SK-N-SH (cell line): ENCODE results near the gene KCNH4. TPM values are rescaled to one million over a fixed set of nuclear protein-coding genes. Genes with fewer than 3 reads are reported as not detected.

ENCODE experiments used
- CTCF ChIA-PET: fragments of 300-600, 350-600 bp; formaldehyde crosslinking; extraction: SDS; loops from one replicate; lab custom pipeline; 2021; lab: Yijun Ruan, JAX
- POLR2A ChIA-PET: fragments of 350-600 bp; sonication (Branson Sonifier 250); formaldehyde crosslinking; extraction: SDS; loops from one replicate; lab custom pipeline; 2020; ENCODE audit warnings: antibody characterized with exemption, inconsistent platforms; lab: Yijun Ruan, JAX
- DNase-seq: peaks from one replicate; pipeline ENCODE4 v3.0.0; 2012
- H2AFZ ChIP-seq: fragments of 200-600 bp; sonication (generic); 2 replicates; pipeline ENCODE4 v1.8.1; 2016; ENCODE audit warnings: antibody characterized with exemption, mild to moderate bottlenecking, low read depth
- H3F3A ChIP-seq: fragments of 200-600 bp; sonication (generic); replicated peaks from 2 replicates; pipeline ENCODE3; 2016; ENCODE audit warnings: antibody characterized with exemption, mild to moderate bottlenecking; ENCODE audit not compliant: insufficient read depth
- H3K27ac ChIP-seq, 2 experiments: fragments of 200-500 bp in 1 of 2; fragments of 200-600 bp in 1 of 2; sonication (Bioruptor generic) in 1 of 2; sonication (generic), shearing (Covaris generic) in 1 of 2; 2 replicates each; pipeline versions ENCODE4 v1.5.1 to v1.6.1; 2014 to 2016; ENCODE audit warnings: low read depth in 2 of 2, inconsistent platforms in 1 of 2, low read length in 1 of 2, mild to moderate bottlenecking in 1 of 2, mixed read lengths in 1 of 2
- H3K27me3 ChIP-seq: fragments of 200-600 bp; sonication (generic), shearing (Covaris generic); 2 replicates; pipeline ENCODE4 v1.6.1; 2016; ENCODE audit warnings: mixed run types; ENCODE audit not compliant: insufficient read depth
- H3K36me3 ChIP-seq, 2 experiments: fragments of 200-500 bp in 1 of 2; fragments of 200-600 bp in 1 of 2; sonication (Bioruptor generic) in 1 of 2; sonication (generic) in 1 of 2; replicated peaks in 1 of 2; 2 replicates each; pipeline versions ENCODE3 to v1.5.1; 2014 to 2016; ENCODE audit warnings: low read length in 1 of 2, mild to moderate bottlenecking in 1 of 2; ENCODE audit not compliant: insufficient read depth in 2 of 2, control insufficient read depth in 1 of 2
- H3K4me1 ChIP-seq, 2 experiments: fragments of 200-500 bp in 1 of 2; fragments of 200-600 bp in 1 of 2; sonication (Bioruptor generic) in 1 of 2; sonication (generic), shearing (Covaris generic) in 1 of 2; 2 replicates each; pipeline versions ENCODE4 v1.5.1 to v1.6.1; 2014 to 2016; ENCODE audit warnings: low read depth in 1 of 2, low read length in 1 of 2, mixed run types in 1 of 2; ENCODE audit not compliant: insufficient read depth in 2 of 2, control insufficient read depth in 1 of 2
- H3K4me2 ChIP-seq: fragments of 200-600 bp; sonication (generic), shearing (Covaris generic); 2 replicates; pipeline ENCODE4 v1.6.1; 2017; ENCODE audit warnings: mixed run types
- H3K4me3 ChIP-seq, 2 experiments: fragments of 200-500 bp in 1 of 2; fragments of 200-600 bp in 1 of 2; sonication (Bioruptor generic) in 1 of 2; sonication (generic), shearing (Covaris generic) in 1 of 2; 2 replicates each; pipeline versions ENCODE4 v1.5.1 to v1.8.1; 2014 to 2016; ENCODE audit warnings: low read depth in 2 of 2, inconsistent platforms in 1 of 2, low read length in 1 of 2, mild to moderate bottlenecking in 1 of 2, mixed read lengths in 1 of 2, moderate library complexity in 1 of 2
- H3K79me2 ChIP-seq: fragments of 200-600 bp; sonication (generic); 2 replicates; pipeline ENCODE4 v1.8.1; 2017; ENCODE audit warnings: mild to moderate bottlenecking; ENCODE audit not compliant: insufficient read depth
- H3K9ac ChIP-seq: fragments of 200-600 bp; sonication (generic); 2 replicates; pipeline ENCODE4 v1.6.1; 2017; ENCODE audit warnings: mixed run types
- H3K9me2 ChIP-seq: fragments of 200-600 bp; sonication (generic); 2 replicates; pipeline ENCODE4 v1.6.1; 2017; ENCODE audit warnings: mixed run types
- H3K9me3 ChIP-seq: fragments of 200-600 bp; sonication (generic); 2 replicates; pipeline ENCODE4 v1.6.1; 2017; ENCODE audit warnings: mixed run types, mild to moderate bottlenecking, moderate library complexity
- H4K20me1 ChIP-seq: fragments of 200-600 bp; sonication (generic); 2 replicates; pipeline ENCODE4 v1.6.1; 2017; ENCODE audit warnings: mild to moderate bottlenecking, mixed run types; ENCODE audit not compliant: insufficient read depth
- GABPA ChIP-seq: IDR thresholded peaks from 2 replicates; pipeline ENCODE4 v1.4.0; 2012; ENCODE audit warnings: low read depth, mild to moderate bottlenecking
- IRF3 ChIP-seq: fragments of 150-350 bp; IDR thresholded peaks from 2 replicates; pipeline ENCODE4 v1.6.1; 2016; ENCODE audit warnings: mild to moderate bottlenecking, low read depth, low read length
- MAX ChIP-seq: IDR thresholded peaks from 2 replicates; pipeline ENCODE4 v1.4.0; 2012; ENCODE audit warnings: low read depth
- MXI1 ChIP-seq: IDR thresholded peaks from 2 replicates; pipeline ENCODE4 v1.6.1; 2012; ENCODE audit warnings: mild to moderate bottlenecking, low read depth, low read length, improper control_type of control experiment
- NRF1 ChIP-seq: IDR thresholded peaks from 2 replicates; pipeline ENCODE4 v1.6.1; 2012; ENCODE audit warnings: low read depth, mild to moderate bottlenecking, low read length
- RCOR1 ChIP-seq: fragments of 150-350 bp; IDR thresholded peaks from 2 replicates; pipeline ENCODE4 v1.6.1; 2017; ENCODE audit warnings: antibody characterized with exemption, low read length
- SIN3A ChIP-seq: IDR thresholded peaks from 2 replicates; pipeline ENCODE4 v1.6.1; 2012; ENCODE audit warnings: low read depth, mild to moderate bottlenecking, low read length, moderate library complexity, borderline replicate concordance
- TAF1 ChIP-seq: IDR thresholded peaks from 2 replicates; pipeline ENCODE4 v1.6.1; 2012; ENCODE audit warnings: low read depth, mild to moderate bottlenecking, low read length, moderate library complexity, borderline replicate concordance
- TEAD4 ChIP-seq: IDR thresholded peaks from 2 replicates; pipeline ENCODE4 v1.4.0; 2012; ENCODE audit warnings: mild to moderate bottlenecking, borderline replicate concordance; ENCODE audit not compliant: insufficient read depth
- YY1 ChIP-seq: IDR thresholded peaks from 2 replicates; pipeline ENCODE4 v1.4.0; 2012; ENCODE audit warnings: low read depth, mild to moderate bottlenecking
- ZBTB33 ChIP-seq: IDR thresholded peaks from 2 replicates; pipeline ENCODE4 v1.4.0; 2012; ENCODE audit warnings: low read depth, borderline replicate concordance
- WGBS: methylation state at CpG from one replicate; pipeline ENCODE4 v1.1.6; 2017; ENCODE audit warnings: low lambda C conversion rate; 5-methylcytosine and 5-hydroxymethylcytosine counted together
- polyA plus RNA-seq, 3 experiments: library from polyadenylated mRNA; depleted of rRNA; stranded (reverse); fragments of >200 nt; gene quantifications; 2 replicates each; pipeline ENCODE4 v1.2.3, GENCODE V29; 2012

KCNH4 gene
- polyA plus RNA-seq, 1 of the 3 experiments (the other 2 are of a cell fraction): 0.46 TPM

GRCh38 chr17:42174126-42174783 is 6.7 kb downstream of the KCNH4 start:
- ChIA-PET CTCF (interaction anchor here (1.4 to 1.8 kb wide), 2 partner anchors 10 to 107 kb away, joined by 3 to 4 read pairs; no protein-coding TSS in a partner anchor), POLR2A (no interaction called here)
- no peak for TF ChIP-seq TEAD4
- TF ChIP-seq RCOR1: no peak
- TF ChIP-seq MXI1: no peak
- TF ChIP-seq MAX: no peak
- no peak for TF ChIP-seq IRF3
- no peak for TF ChIP-seq NRF1
- no peak for TF ChIP-seq SIN3A
- TF ChIP-seq TAF1: no peak
- TF ChIP-seq GABPA: no peak
- H3K9me3 ChIP-seq: no peaks in the 10 kb centered on the region
- H3F3A ChIP-seq: no peaks in the 10 kb centered on the region
- H3K4me1 ChIP-seq: no peaks in the 10 kb centered on the region
- no peak overlapping the region for H3K27ac ChIP-seq
- H3K79me2 ChIP-seq: no peaks in the 10 kb centered on the region
- 80% methylated on average over 10 of the region's 14 CpGs for WGBS
- no peak overlapping the region for H3K4me3 ChIP-seq
- no peaks in the 10 kb centered on the region for H4K20me1 ChIP-seq
- H3K4me2 ChIP-seq: no peak overlapping the region
- no peak overlapping the region for H2AFZ ChIP-seq
- DNase-seq: no peak
- H3K9me2 ChIP-seq: no peaks in the 10 kb centered on the region
- no peaks in the 10 kb centered on the region for H3K36me3 ChIP-seq
- no peaks in the 10 kb centered on the region for H3K27me3 ChIP-seq
- no peak overlapping the region for H3K9ac ChIP-seq

GRCh38 chr17:42171831-42172230 is 9.1 kb downstream of the KCNH4 start:
- H3F3A ChIP-seq: no peaks in the 10 kb centered on the region
- no peak overlapping the region for H3K4me3 ChIP-seq
- H3K4me2 ChIP-seq: no peak overlapping the region
- H4K20me1 ChIP-seq: no peaks in the 10 kb centered on the region
- no peak for TF ChIP-seq YY1
- TF ChIP-seq ZBTB33: no peak
- H3K27me3 ChIP-seq: no peaks in the 10 kb centered on the region
- no peaks in the 10 kb centered on the region for H3K9me3 ChIP-seq
- no peak for DNase-seq
- no CpG with 5 or more reads among the region's 11 CpGs for WGBS
- H3K4me1 ChIP-seq: no peaks in the 10 kb centered on the region
- no peaks in the 10 kb centered on the region for H3K9me2 ChIP-seq
- H3K27ac ChIP-seq: no peak overlapping the region
- no peak overlapping the region for H3K9ac ChIP-seq
- no peaks in the 10 kb centered on the region for H3K79me2 ChIP-seq
- ChIA-PET CTCF (interaction anchor here (0.8 kb wide), 1 partner anchor 10 kb away, joined by 3 read pairs; no protein-coding TSS in a partner anchor), POLR2A (no interaction called here)
- H3K36me3 ChIP-seq: no peaks in the 10 kb centered on the region
- no peak overlapping the region for H2AFZ ChIP-seq
